Mammary epithelial cell (primary cell): ENCODE measurements around the gene TMEM247.

ENCODE experiments used
- EZH2 ChIP-seq: IDR thresholded peaks from 2 replicates; pipeline ENCODE4 v1.6.1; 2012; ENCODE audit warnings: low read length, inconsistent platforms, borderline replicate concordance
- TF ChIP-seq, protein P1 (sequence below), 2 donors: IDR thresholded peaks in 1 of 2; conservative IDR thresholded peaks in 1 of 2; 2 replicates each; pipeline ENCODE4 v1.5.1; 2011 to 2012; ENCODE audit warnings: inconsistent platforms in 2 of 2, low read length in 2 of 2, mild to moderate bottlenecking in 2 of 2, control low read depth in 1 of 2, low read depth in 1 of 2; ENCODE audit not compliant: insufficient read depth in 1 of 2; ENCODE audit errors: extremely low read depth in 1 of 2

GRCh38 chr2:46445556-46445955 is 33.8 kb upstream of the TMEM247 start:
- TF ChIP-seq, protein P1, sequence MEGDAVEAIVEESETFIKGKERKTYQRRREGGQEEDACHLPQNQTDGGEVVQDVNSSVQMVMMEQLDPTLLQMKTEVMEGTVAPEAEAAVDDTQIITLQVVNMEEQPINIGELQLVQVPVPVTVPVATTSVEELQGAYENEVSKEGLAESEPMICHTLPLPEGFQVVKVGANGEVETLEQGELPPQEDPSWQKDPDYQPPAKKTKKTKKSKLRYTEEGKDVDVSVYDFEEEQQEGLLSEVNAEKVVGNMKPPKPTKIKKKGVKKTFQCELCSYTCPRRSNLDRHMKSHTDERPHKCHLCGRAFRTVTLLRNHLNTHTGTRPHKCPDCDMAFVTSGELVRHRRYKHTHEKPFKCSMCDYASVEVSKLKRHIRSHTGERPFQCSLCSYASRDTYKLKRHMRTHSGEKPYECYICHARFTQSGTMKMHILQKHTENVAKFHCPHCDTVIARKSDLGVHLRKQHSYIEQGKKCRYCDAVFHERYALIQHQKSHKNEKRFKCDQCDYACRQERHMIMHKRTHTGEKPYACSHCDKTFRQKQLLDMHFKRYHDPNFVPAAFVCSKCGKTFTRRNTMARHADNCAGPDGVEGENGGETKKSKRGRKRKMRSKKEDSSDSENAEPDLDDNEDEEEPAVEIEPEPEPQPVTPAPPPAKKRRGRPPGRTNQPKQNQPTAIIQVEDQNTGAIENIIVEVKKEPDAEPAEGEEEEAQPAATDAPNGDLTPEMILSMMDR (conservative IDR thresholded peaks at IDR 0.05 in 1 of 2, IDR thresholded peaks at IDR 0.05 in 1 of 2; ENCODE audit: extremely low read depth in 1 of 2, insufficient read depth in 1 of 2, low read depth in 1 of 2, low read length in 2 of 2), result no peak
- no peak for TF ChIP-seq EZH2
